ENCODE results near the gene BRPF1.
A peak's percentile ranks its signal among the peaks of the same experiment; 100 is the strongest.

The BRPF1 gene

DNA sequence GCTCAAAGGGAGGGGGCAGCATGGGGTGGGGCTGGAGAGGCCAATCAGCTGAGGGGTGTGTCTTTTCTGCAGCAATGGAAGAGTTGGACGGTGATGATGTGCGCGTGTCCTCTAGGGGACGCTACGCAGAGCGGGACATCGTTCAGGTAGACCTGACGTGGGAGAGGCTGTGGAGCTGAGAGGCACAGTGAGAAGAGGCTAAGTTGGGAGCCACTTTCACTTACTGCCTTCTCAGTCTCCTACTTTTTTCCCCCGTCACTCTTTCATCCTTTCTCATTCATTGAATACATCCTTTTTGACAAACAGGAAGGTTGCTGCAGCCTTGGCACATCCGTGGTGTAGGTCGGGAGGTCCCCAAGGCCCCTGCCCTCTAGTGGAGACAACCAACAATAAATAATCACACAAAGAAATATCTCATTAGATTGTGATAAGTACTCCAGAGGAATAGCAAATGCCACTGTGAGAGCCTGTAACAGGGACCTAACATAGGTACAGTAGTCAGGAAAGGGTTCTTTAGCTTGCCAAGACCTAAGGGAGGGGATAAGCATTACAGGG, 4.4 kb upstream of the BRPF1 start:
- no peak overlapping the region for H3K4me3 ChIP-seq (replicated peaks; ENCODE audit: insufficient read depth, low read length)

DNA sequence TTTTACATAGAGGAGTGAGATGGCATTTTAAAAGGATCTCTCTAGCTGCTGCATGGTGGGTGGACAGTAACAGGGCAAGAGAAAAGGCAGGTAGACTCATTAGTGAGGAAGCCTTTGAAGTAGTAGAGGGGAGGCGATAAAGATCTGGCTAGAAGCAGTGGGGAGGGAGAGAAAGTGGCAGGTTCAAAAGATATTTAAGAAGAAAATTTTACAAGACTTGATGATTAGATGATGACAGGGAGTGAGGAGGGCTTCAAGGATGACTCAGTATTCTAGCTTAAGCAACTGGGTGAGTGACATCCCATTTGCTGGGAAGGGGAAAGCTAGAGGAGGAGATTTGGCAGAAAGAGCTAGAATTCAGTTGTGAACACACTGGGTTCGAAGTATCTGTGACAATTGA, 3.8 kb upstream of the BRPF1 start:
- no peaks in the 10 kb centered on the region for H3K27me3 ChIP-seq (ENCODE audit: insufficient read depth, poor library complexity, severe bottlenecking)
- no peak for DNase-seq (ENCODE audit: low read depth in 1 of 2, low spot score in 1 of 2)
- H3K27ac ChIP-seq (replicated peaks), result no peak overlapping the region
- H3K4me3 ChIP-seq (replicated peaks; ENCODE audit: insufficient read depth, low read length), result no peak overlapping the region
- no peak for TF ChIP-seq GABPA (IDR thresholded peaks at IDR 0.05; ENCODE audit: low read depth)
- TF ChIP-seq, protein P1, sequence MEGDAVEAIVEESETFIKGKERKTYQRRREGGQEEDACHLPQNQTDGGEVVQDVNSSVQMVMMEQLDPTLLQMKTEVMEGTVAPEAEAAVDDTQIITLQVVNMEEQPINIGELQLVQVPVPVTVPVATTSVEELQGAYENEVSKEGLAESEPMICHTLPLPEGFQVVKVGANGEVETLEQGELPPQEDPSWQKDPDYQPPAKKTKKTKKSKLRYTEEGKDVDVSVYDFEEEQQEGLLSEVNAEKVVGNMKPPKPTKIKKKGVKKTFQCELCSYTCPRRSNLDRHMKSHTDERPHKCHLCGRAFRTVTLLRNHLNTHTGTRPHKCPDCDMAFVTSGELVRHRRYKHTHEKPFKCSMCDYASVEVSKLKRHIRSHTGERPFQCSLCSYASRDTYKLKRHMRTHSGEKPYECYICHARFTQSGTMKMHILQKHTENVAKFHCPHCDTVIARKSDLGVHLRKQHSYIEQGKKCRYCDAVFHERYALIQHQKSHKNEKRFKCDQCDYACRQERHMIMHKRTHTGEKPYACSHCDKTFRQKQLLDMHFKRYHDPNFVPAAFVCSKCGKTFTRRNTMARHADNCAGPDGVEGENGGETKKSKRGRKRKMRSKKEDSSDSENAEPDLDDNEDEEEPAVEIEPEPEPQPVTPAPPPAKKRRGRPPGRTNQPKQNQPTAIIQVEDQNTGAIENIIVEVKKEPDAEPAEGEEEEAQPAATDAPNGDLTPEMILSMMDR (IDR thresholded peaks at IDR 0.05; ENCODE audit: insufficient read depth, low read length), result no peak
- TF ChIP-seq POLR2AphosphoS5 (IDR thresholded peaks at IDR 0.05; ENCODE audit: low read depth), result no peak
- TF ChIP-seq, protein P2, sequence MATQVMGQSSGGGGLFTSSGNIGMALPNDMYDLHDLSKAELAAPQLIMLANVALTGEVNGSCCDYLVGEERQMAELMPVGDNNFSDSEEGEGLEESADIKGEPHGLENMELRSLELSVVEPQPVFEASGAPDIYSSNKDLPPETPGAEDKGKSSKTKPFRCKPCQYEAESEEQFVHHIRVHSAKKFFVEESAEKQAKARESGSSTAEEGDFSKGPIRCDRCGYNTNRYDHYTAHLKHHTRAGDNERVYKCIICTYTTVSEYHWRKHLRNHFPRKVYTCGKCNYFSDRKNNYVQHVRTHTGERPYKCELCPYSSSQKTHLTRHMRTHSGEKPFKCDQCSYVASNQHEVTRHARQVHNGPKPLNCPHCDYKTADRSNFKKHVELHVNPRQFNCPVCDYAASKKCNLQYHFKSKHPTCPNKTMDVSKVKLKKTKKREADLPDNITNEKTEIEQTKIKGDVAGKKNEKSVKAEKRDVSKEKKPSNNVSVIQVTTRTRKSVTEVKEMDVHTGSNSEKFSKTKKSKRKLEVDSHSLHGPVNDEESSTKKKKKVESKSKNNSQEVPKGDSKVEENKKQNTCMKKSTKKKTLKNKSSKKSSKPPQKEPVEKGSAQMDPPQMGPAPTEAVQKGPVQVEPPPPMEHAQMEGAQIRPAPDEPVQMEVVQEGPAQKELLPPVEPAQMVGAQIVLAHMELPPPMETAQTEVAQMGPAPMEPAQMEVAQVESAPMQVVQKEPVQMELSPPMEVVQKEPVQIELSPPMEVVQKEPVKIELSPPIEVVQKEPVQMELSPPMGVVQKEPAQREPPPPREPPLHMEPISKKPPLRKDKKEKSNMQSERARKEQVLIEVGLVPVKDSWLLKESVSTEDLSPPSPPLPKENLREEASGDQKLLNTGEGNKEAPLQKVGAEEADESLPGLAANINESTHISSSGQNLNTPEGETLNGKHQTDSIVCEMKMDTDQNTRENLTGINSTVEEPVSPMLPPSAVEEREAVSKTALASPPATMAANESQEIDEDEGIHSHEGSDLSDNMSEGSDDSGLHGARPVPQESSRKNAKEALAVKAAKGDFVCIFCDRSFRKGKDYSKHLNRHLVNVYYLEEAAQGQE (IDR thresholded peaks at IDR 0.05; ENCODE audit: insufficient replicate concordance, low read depth), result no peak
- no peak for TF ChIP-seq SPI1 (IDR thresholded peaks at IDR 0.05; ENCODE audit: borderline replicate concordance, low read depth)

More for the DNA sequence above, 4.4 kb upstream of the BRPF1 start:
- DNase-seq (ENCODE audit: low read depth in 1 of 2, low spot score in 1 of 2), result peak in 1 of 2 experiments; percentile 59
- Histone ChIP-seq H3K27ac (replicated peaks) (no peak overlapping the region), H3K27me3 (ENCODE audit: insufficient read depth, poor library complexity, severe bottlenecking) (no peaks in the 10 kb centered on the region)
- TF ChIP-seq, protein P1 (IDR thresholded peaks at IDR 0.05; ENCODE audit: insufficient read depth, low read length), result peak; percentile 58
- TF ChIP-seq, protein P2 (IDR thresholded peaks at IDR 0.05; ENCODE audit: insufficient replicate concordance, low read depth), result no peak

GRCh38 chr3:9729419-9729818, 2.1 kb upstream of the BRPF1 start:
- H3K27me3 ChIP-seq (ENCODE audit: insufficient read depth, poor library complexity, severe bottlenecking), result no peaks in the 10 kb centered on the region
- no peak for DNase-seq (ENCODE audit: low read depth in 1 of 2, low spot score in 1 of 2)
- no peak overlapping the region for H3K27ac ChIP-seq (replicated peaks)
- H3K4me3 ChIP-seq (replicated peaks; ENCODE audit: insufficient read depth, low read length), result no peak overlapping the region
- TF ChIP-seq GABPA (IDR thresholded peaks at IDR 0.05; ENCODE audit: low read depth) (no peak), SPI1 (IDR thresholded peaks at IDR 0.05; ENCODE audit: borderline replicate concordance, low read depth) (no peak), POLR2AphosphoS5 (IDR thresholded peaks at IDR 0.05; ENCODE audit: low read depth) (no peak)
- TF ChIP-seq, protein P1 (IDR thresholded peaks at IDR 0.05; ENCODE audit: insufficient read depth, low read length), result no peak

GRCh38 chr3:9730657-9731205, 804 bp upstream of the BRPF1 start:
- H3K27ac ChIP-seq (replicated peaks), result peak overlapping the region; percentile 100
- no peak for DNase-seq (ENCODE audit: low read depth in 1 of 2, low spot score in 1 of 2)
- TF ChIP-seq GABPA (IDR thresholded peaks at IDR 0.05; ENCODE audit: low read depth), result no peak
- TF ChIP-seq SPI1 (IDR thresholded peaks at IDR 0.05; ENCODE audit: borderline replicate concordance, low read depth), result no peak
- TF ChIP-seq, protein P1 (IDR thresholded peaks at IDR 0.05; ENCODE audit: insufficient read depth, low read length), result no peak
- no peak for TF ChIP-seq POLR2AphosphoS5 (IDR thresholded peaks at IDR 0.05; ENCODE audit: low read depth)
- TF ChIP-seq, protein P2 (IDR thresholded peaks at IDR 0.05; ENCODE audit: insufficient replicate concordance, low read depth), result no peak
- peak overlapping the region; percentile 57 for H3K4me3 ChIP-seq (replicated peaks; ENCODE audit: insufficient read depth, low read length)
- no peaks in the 10 kb centered on the region for H3K27me3 ChIP-seq (ENCODE audit: insufficient read depth, poor library complexity, severe bottlenecking)
